GM18499 (cell line): ENCODE results near the gene MLF2.

ENCODE experiments used
- ATAC-seq: cut with Tn5 transposase; IDR thresholded peaks from one replicate; pipeline ENCODE4 v1.9.1; 2021; ENCODE audit warnings: moderate number of reproducible peaks; ENCODE audit not compliant: insufficient read depth, unreplicated experiment

The MLF2 gene, protein sequence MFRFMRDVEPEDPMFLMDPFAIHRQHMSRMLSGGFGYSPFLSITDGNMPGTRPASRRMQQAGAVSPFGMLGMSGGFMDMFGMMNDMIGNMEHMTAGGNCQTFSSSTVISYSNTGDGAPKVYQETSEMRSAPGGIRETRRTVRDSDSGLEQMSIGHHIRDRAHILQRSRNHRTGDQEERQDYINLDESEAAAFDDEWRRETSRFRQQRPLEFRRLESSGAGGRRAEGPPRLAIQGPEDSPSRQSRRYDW

GRCh38 chr12:6752921-6753771 lies at the start of gene MLF2:
Gene MLF2 (minus strand): TSS chr12:6753141. CDS start chr12:6752334, 807 bp downstream.
- peak; percentile 94 for ATAC-seq

DNA sequence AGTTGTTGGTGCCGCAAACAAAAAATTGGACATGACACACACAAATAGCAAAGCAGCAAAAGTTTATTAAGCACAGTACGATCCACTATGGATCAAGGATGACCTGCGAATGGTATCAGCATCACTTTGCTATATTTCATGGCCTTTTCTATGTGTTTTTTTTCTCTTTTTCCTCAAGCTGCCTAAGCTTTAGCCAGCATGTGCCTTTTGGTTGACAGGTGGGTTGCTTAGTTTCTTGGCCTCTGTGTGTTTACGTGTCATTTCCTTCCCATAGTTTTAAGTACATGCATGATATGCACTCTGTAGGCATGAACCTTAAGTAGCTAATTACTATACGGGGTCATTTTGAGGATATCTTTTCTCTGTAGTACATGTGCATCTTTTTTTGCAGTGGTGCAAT lies 46.2 kb upstream of the MLF2 start:
- no peak for ATAC-seq

- no peak for ATAC-seq
Measured at GRCh38 chr12:6796576-6796975, 43.6 kb upstream of the MLF2 start.

DNA sequence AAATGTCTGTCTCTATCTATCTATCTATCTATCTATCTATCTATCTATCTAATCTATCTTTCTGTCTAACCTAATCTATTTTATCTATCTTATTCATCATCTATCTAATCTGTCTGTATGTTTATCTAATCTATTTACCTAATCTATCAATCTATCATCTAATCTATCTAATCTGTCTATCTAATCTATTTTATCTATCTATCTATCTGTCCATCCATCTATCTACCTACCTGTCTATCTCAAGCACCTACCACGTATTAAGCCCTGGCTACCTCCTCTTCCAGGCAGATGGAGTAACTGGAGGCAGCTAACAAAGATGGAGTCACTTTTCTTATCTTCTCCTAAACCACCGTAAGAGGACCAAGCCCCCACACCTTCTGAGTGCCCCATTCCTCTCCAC lies 42.1 kb upstream of the MLF2 start:
- ATAC-seq = no peak

GRCh38 chr12:6792522-6793201 lies 39.7 kb upstream of the MLF2 start:
- no peak for ATAC-seq

- no peak for ATAC-seq
Measured at GRCh38 chr12:6791931-6792520, 39.1 kb upstream of the MLF2 start.

- ATAC-seq = no peak
Measured at GRCh38 chr12:6790496-6791150, 37.7 kb upstream of the MLF2 start.

- ATAC-seq = no peak
Measured at GRCh38 chr12:6788972-6789924, 36.3 kb upstream of the MLF2 start, which contains the start of gene CD4. Gene CD4 (plus strand): TSS chr12:6789528. CDS start chr12:6800139, 10,611 bp downstream.

DNA sequence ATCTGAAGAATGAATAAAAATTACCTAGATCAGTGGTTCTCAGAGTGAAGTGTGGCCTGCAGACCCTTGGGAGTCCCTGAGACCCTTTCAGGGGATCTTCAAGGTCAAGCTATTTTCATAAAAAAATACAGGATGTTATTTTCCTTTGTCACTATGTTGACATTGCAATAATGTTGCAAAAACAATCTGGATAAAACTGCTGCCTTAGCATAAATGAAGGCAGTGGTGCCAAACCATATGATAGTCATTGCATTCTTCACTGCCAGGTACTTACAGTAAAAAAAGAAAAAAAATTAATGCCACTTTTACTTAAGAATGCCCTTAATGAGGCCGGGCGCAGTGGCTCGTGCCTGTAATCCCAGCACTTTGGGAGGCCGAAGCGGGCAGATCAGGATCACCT lies 34.4 kb upstream of the MLF2 start:
- no peak for ATAC-seq

GRCh38 chr12:6786416-6787094 lies 33.6 kb upstream of the MLF2 start:
- ATAC-seq = no peak

DNA sequence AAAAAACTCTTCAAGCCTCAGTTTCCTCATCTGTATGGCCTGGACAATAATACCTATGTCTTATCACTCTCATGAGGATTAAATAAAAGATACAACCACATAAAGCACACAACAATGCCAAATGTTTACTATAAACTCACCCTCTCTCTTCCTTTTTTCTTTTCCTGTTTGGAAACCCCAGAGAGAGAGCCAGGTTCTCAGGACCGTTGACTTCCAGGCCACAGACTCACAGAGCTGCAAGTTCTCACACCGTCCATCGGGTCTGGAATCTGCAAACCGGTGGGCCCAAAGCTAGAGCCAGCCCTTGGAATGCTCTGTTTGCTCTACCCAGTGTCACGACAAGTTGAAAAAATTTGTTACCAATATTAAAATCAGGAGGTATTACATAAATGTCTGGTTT lies 31.8 kb upstream of the MLF2 start:
- ATAC-seq = no peak

GRCh38 chr12:6784296-6784695 lies 31.4 kb upstream of the MLF2 start:
- no peak for ATAC-seq

- no peak for ATAC-seq
Measured at GRCh38 chr12:6783828-6784227, 30.9 kb upstream of the MLF2 start.

GRCh38 chr12:6782850-6783566 lies 30.1 kb upstream of the MLF2 start:
- no peak for ATAC-seq

- no peak for ATAC-seq
Measured at GRCh38 chr12:6782119-6782518, 29.2 kb upstream of the MLF2 start.

DNA sequence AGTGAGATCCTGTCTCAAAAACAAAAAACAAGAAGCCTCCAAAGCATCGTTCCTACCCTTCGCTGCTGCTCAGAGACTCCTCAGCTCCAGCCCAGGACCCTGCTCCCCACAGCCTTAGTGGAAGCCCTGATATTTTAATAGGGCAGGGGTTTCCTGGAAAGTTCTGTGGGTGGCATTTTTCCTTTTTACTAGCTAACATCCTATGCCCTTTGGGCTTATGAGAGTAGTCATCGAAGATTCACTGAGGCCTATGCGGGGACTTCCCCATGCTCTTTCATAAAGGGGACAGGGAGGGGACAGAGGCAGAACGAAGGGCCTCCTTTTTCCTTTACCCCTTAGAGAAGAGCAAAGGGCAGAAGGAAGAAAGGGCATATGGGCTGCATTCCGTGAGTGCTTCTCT lies 27.6 kb upstream of the MLF2 start:
- ATAC-seq = no peak

DNA sequence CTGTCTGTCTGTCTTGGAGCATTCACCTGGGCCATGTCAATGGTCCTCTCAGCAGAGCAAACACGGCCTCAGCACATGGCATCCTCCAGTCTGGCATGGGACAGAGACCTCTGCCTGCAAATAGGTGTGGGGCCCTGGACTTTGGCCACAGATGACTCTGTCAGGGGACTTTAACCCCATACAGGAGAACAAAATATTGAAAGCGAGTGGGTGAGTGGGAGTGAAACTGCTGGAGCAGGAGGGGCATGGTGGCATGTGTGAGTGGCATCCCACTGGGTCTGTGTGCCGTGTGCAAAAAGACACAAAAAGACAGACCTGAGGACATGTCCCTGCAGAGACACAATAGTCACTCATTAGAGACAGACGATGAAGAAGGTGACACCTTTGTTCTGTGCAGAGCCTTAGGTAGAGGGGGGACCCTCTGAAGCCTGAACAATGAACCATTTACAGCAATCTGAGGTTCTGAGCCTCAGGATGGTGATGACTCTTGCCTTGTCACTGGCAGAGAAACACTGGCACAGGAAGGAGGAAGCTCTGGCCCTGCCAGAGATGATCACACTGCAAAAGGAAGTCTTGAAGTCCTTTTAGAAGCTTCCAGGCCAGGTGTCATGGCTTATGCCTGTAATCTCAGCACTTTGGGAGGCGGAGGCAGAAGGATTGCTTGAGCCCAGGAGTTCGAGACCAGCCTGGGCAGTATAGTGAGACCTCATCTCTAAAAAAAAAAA lies 26.9 kb upstream of the MLF2 start:
- ATAC-seq = no peak
